Neuronal stem cell (in vitro differentiated cells): ENCODE data around the gene VIL1.

Source experiments
- DNase-seq: peaks from one replicate; pipeline ENCODE4 v3.0.0-alpha.2; 2013; ENCODE audit warnings: low spot score
- H2AFZ ChIP-seq: one replicate; pipeline ENCODE4 v1.6.1; 2013; ENCODE audit warnings: mild to moderate bottlenecking, low read length, inconsistent platforms
- H2AK5ac ChIP-seq: 2 replicates; pipeline ENCODE4 v1.6.1; 2013; ENCODE audit warnings: low read depth, mild to moderate bottlenecking, inconsistent platforms, low read length, moderate library complexity, mixed read lengths
- H2BK120ac ChIP-seq: 2 replicates; pipeline ENCODE4 v1.6.1; 2013; ENCODE audit warnings: low read depth, mild to moderate bottlenecking, inconsistent platforms, low read length, moderate library complexity, mixed read lengths
- H2BK12ac ChIP-seq: one replicate; pipeline ENCODE4 v1.6.1; 2013; ENCODE audit warnings: low read length, inconsistent platforms
- H2BK15ac ChIP-seq: 2 replicates; pipeline ENCODE4 v1.6.1; 2013; ENCODE audit warnings: mild to moderate bottlenecking, low read length, inconsistent platforms, mixed read lengths
- H2BK5ac ChIP-seq: one replicate; pipeline ENCODE4 v1.6.1; 2013; ENCODE audit warnings: inconsistent platforms, mild to moderate bottlenecking, low read length, moderate library complexity
- H3K14ac ChIP-seq: one replicate; pipeline ENCODE4 v1.6.1; 2013; ENCODE audit warnings: low read length, inconsistent platforms
- H3K18ac ChIP-seq: 2 replicates; pipeline ENCODE4 v1.6.1; 2013; ENCODE audit warnings: low read length, inconsistent platforms
- H3K23ac ChIP-seq: 2 replicates; pipeline ENCODE4 v1.6.1; 2013; ENCODE audit warnings: low read depth, mild to moderate bottlenecking, mixed read lengths, low read length, inconsistent platforms; ENCODE audit not compliant: poor library complexity
- H3K27ac ChIP-seq: replicated peaks from 3 replicates; pipeline ENCODE4 v1.5.1; 2013; ENCODE audit warnings: low read length, inconsistent platforms
- H3K27me3 ChIP-seq, 3 experiments: 2 replicates each; pipeline ENCODE4 v1.6.1; 2013; ENCODE audit warnings: low read length in 3 of 3, mild to moderate bottlenecking in 2 of 3, inconsistent platforms in 1 of 3, low read depth in 1 of 3, mixed read lengths in 1 of 3, moderate library complexity in 1 of 3; ENCODE audit not compliant: control insufficient read depth in 3 of 3, insufficient read depth in 3 of 3
- H3K36me3 ChIP-seq, 2 donors: replicated peaks in 1 of 2; 2 replicates each; pipeline ENCODE4 v1.6.1; 2013; ENCODE audit warnings: low read length in 2 of 2; ENCODE audit not compliant: control insufficient read depth in 2 of 2, insufficient read depth in 2 of 2
- H3K4ac ChIP-seq: 2 replicates; pipeline ENCODE4 v1.6.1; 2013; ENCODE audit warnings: inconsistent platforms, mild to moderate bottlenecking, low read length, moderate library complexity
- H3K4me1 ChIP-seq, 2 donors: 1 replicate in 1 of 2; 2 replicates in 1 of 2; pipeline ENCODE4 v1.6.1; 2013; ENCODE audit warnings: low read length in 2 of 2, low read depth in 1 of 2; ENCODE audit not compliant: control insufficient read depth in 2 of 2, insufficient read depth in 1 of 2
- H3K4me2 ChIP-seq: one replicate; pipeline ENCODE4 v1.6.1; 2013; ENCODE audit warnings: mild to moderate bottlenecking, low read length, inconsistent platforms; ENCODE audit not compliant: insufficient read depth, poor library complexity, severe bottlenecking
- H3K4me3 ChIP-seq, 2 donors: 2 replicates each; pipeline ENCODE4 v1.5.1; 2013; ENCODE audit warnings: low read length in 2 of 2, mild to moderate bottlenecking in 2 of 2, inconsistent platforms in 1 of 2, moderate library complexity in 1 of 2
- H3K79me1 ChIP-seq: one replicate; pipeline ENCODE4 v1.6.1; 2013; ENCODE audit warnings: low read depth, mild to moderate bottlenecking, inconsistent platforms, low read length, moderate library complexity
- H3K9ac ChIP-seq: one replicate; pipeline ENCODE4 v1.6.1; 2013; ENCODE audit warnings: mild to moderate bottlenecking, low read depth, low read length, inconsistent platforms; ENCODE audit not compliant: poor library complexity
- H3K9me3 ChIP-seq, 2 donors: replicated peaks in 1 of 2; 2 replicates each; pipeline versions ENCODE3 to v1.6.1; 2013; ENCODE audit warnings: low read length in 2 of 2, mild to moderate bottlenecking in 2 of 2, inconsistent platforms in 1 of 2, low read depth in 1 of 2, mixed read lengths in 1 of 2, moderate library complexity in 1 of 2; ENCODE audit not compliant: control insufficient read depth in 2 of 2, insufficient read depth in 1 of 2
- H4K8ac ChIP-seq: one replicate; pipeline ENCODE4 v1.6.1; 2013; ENCODE audit warnings: low read depth, mild to moderate bottlenecking, inconsistent platforms, low read length, moderate library complexity
- H4K91ac ChIP-seq: one replicate; pipeline ENCODE4 v1.6.1; 2013; ENCODE audit warnings: low read length, low read depth, mild to moderate bottlenecking, inconsistent platforms; ENCODE audit not compliant: poor library complexity
- WGBS, 2 donors: extraction: QIAGEN DNeasy Blood & Tissue Kit; methylation state at CpG; one replicate each; pipeline ENCODE4 v1.1.7; 2013; ENCODE audit warnings: missing lambda C conversion rate in 2 of 2, mixed read lengths in 1 of 2; ENCODE audit not compliant: insufficient read length in 2 of 2, insufficient replicate concordance in 1 of 2; ENCODE audit errors: extremely low coverage in 2 of 2; 5-methylcytosine and 5-hydroxymethylcytosine counted together

VIL1 gene

DNA sequence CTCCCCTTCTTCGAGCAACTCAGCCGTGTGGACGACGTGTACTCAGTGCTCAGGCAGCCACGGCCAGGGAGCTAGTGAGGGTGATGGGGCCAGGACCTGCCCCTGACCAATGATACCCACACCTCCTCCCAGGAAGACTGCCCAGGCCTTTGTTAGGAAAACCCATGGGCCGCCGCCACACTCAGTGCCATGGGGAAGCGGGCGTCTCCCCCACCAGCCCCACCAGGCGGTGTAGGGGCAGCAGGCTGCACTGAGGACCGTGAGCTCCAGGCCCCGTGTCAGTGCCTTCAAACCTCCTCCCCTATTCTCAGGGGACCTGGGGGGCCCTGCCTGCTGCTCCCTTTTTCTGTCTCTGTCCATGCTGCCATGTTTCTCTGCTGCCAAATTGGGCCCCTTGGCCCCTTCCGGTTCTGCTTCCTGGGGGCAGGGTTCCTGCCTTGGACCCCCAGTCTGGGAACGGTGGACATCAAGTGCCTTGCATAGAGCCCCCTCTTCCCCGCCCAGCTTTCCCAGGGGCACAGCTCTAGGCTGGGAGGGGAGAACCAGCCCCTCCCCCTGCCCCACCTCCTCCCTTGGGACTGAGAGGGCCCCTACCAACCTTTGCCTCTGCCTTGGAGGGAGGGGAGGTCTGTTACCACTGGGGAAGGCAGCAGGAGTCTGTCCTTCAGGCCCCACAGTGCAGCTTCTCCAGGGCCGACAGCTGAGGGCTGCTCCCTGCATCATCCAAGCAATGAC is 14.4 kb upstream of the VIL1 start:
- no peak for DNase-seq
- no peak overlapping the region for H3K9ac ChIP-seq
- H2BK12ac ChIP-seq = no peak overlapping the region
- peaks cover 18 to 21% of the 10 kb centered on the region in 2 donors for H3K4me1 ChIP-seq
- H3K4me2 ChIP-seq = no peak overlapping the region
- H3K18ac ChIP-seq = no peak overlapping the region
- H3K9me3 ChIP-seq = no peaks in the 10 kb centered on the region
- no peak overlapping the region for H2BK15ac ChIP-seq
- no peak overlapping the region for H3K27ac ChIP-seq
- H3K14ac ChIP-seq = no peak overlapping the region
- no peak overlapping the region for H4K8ac ChIP-seq
- no peak overlapping the region for H3K4me3 ChIP-seq
- H4K91ac ChIP-seq = no peak overlapping the region
- peak overlapping the region; percentile 48 for H3K23ac ChIP-seq
- H3K79me1 ChIP-seq = peaks cover 6% of the 10 kb centered on the region
- no peak overlapping the region for H2BK5ac ChIP-seq
- H3K27me3 ChIP-seq = no peaks in the 10 kb centered on the region
- peaks cover 21 to 41% of the 10 kb centered on the region in 2 donors for H3K36me3 ChIP-seq
- H2AFZ ChIP-seq = no peak overlapping the region
- H2BK120ac ChIP-seq = no peak overlapping the region
- H3K4ac ChIP-seq = no peak overlapping the region
- no CpG with 5 or more reads among the region's 16 CpGs for WGBS, 2 donors
- peak overlapping the region; percentile 47 for H2AK5ac ChIP-seq

DNA sequence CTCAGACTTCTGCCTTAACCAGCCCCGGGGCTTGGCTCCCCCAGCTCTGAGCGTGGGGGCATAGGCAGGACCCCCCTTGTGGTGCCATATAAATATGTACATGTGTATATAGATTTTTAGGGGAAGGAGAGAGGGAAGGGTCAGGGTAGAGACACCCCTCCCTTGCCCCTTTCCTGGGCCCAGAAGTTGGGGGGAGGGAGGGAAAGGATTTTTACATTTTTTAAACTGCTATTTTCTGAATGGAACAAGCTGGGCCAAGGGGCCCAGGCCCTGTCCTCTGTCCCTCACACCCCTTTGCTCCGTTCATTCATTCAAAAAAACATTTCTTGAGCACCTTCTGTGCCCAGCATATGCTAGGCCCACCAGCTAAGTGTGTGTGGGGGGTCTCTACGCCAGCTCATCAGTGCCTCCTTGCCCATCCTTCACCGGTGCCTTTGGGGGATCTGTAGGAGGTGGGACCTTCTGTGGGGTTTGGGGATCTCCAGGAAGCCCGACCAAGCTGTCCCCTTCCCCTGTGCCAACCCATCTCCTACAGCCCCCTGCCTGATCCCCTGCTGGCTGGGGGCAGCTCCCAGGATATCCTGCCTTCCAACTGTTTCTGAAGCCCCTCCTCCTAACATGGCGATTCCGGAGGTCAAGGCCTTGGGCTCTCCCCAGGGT is 13.7 kb upstream of the VIL1 start:
- H4K8ac ChIP-seq = no peak overlapping the region
- peak overlapping the region; percentile 89 for H3K27ac ChIP-seq
- no peaks in the 10 kb centered on the region for H3K9me3 ChIP-seq
- peak overlapping the region; percentile 26 for H2BK120ac ChIP-seq
- H3K36me3 ChIP-seq = peaks cover 21 to 41% of the 10 kb centered on the region in 2 donors
- peak overlapping the region in 1 of 2 donors; percentile 53 for H3K4me3 ChIP-seq
- no peaks in the 10 kb centered on the region for H3K27me3 ChIP-seq
- H3K18ac ChIP-seq = peak overlapping the region; percentile 83
- no peak overlapping the region for H3K23ac ChIP-seq
- H3K14ac ChIP-seq = no peak overlapping the region
- peaks cover 18 to 21% of the 10 kb centered on the region in 2 donors for H3K4me1 ChIP-seq
- WGBS, 2 donors = no CpG with 5 or more reads among the region's 8 CpGs
- H3K79me1 ChIP-seq = peaks cover 6% of the 10 kb centered on the region
- H2AFZ ChIP-seq = peak overlapping the region; percentile 75
- peak overlapping the region; percentile 46 for H2BK12ac ChIP-seq
- no peak overlapping the region for H3K4ac ChIP-seq
- DNase-seq = no peak
- no peak overlapping the region for H4K91ac ChIP-seq
- peak overlapping the region; percentile 47 for H2AK5ac ChIP-seq
- peak overlapping the region; percentile 87 for H2BK5ac ChIP-seq
- peak overlapping the region; percentile 50 for H3K9ac ChIP-seq
- H2BK15ac ChIP-seq = no peak overlapping the region
- peak overlapping the region; percentile 86 for H3K4me2 ChIP-seq

DNA sequence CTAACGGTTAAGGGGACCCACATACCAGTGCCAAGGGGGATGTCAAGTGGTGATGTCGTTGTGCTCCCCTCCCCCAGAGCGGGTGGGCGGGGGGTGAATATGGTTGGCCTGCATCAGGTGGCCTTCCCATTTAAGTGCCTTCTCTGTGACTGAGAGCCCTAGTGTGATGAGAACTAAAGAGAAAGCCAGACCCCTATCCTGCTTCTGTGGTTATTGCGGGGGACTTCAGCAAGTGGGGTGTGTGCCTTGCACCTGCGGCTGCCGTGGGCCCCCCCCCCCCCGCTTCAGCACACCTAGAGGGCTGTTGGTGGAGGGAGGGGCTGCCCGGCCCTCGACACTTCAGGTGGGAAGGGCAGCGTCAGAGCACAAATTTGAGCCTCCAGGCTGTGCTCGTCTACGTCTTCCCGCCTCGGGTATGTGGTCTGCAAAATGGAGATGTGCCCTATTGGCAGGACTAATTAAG is 13.1 kb upstream of the VIL1 start:
- H3K9me3 ChIP-seq = no peaks in the 10 kb centered on the region
- no peak overlapping the region for H2BK120ac ChIP-seq
- H2AFZ ChIP-seq = peak overlapping the region; percentile 75
- H2BK12ac ChIP-seq = no peak overlapping the region
- DNase-seq = peak; percentile 35
- no CpG with 5 or more reads among the region's 15 CpGs for WGBS, 2 donors
- H2AK5ac ChIP-seq = peak overlapping the region; percentile 10
- peak overlapping the region; percentile 44 for H3K23ac ChIP-seq
- H3K18ac ChIP-seq = peak overlapping the region; percentile 83
- H3K4me1 ChIP-seq = peaks cover 18 to 21% of the 10 kb centered on the region in 2 donors
- peak overlapping the region; percentile 90 for H3K9ac ChIP-seq
- peaks cover 3% of the 10 kb centered on the region for H3K79me1 ChIP-seq
- H3K4me3 ChIP-seq = peak overlapping the region; percentile 53 to 76
- H3K27me3 ChIP-seq = no peaks in the 10 kb centered on the region
- H2BK5ac ChIP-seq = peak overlapping the region; percentile 87
- H3K4ac ChIP-seq = no peak overlapping the region
- peak overlapping the region; percentile 99 for H3K14ac ChIP-seq
- H4K8ac ChIP-seq = no peak overlapping the region
- H2BK15ac ChIP-seq = no peak overlapping the region
- H4K91ac ChIP-seq = no peak overlapping the region
- peaks cover 21 to 41% of the 10 kb centered on the region in 2 donors for H3K36me3 ChIP-seq
- H3K27ac ChIP-seq = peak overlapping the region; percentile 89
- H3K4me2 ChIP-seq = peak overlapping the region; percentile 86
